ENCODE results near the gene SIAE.

GRCh38 chr11:124699547-124699946 is 26.0 kb upstream of the SIAE start:
- TF ChIP-seq, protein P1, sequence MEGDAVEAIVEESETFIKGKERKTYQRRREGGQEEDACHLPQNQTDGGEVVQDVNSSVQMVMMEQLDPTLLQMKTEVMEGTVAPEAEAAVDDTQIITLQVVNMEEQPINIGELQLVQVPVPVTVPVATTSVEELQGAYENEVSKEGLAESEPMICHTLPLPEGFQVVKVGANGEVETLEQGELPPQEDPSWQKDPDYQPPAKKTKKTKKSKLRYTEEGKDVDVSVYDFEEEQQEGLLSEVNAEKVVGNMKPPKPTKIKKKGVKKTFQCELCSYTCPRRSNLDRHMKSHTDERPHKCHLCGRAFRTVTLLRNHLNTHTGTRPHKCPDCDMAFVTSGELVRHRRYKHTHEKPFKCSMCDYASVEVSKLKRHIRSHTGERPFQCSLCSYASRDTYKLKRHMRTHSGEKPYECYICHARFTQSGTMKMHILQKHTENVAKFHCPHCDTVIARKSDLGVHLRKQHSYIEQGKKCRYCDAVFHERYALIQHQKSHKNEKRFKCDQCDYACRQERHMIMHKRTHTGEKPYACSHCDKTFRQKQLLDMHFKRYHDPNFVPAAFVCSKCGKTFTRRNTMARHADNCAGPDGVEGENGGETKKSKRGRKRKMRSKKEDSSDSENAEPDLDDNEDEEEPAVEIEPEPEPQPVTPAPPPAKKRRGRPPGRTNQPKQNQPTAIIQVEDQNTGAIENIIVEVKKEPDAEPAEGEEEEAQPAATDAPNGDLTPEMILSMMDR (conservative IDR thresholded peaks at IDR 0.05; ENCODE audit: low read depth, low read length), result no peak
- no peak for TF ChIP-seq EZH2 (IDR thresholded peaks at IDR 0.05; ENCODE audit: borderline replicate concordance, low read depth, low read length, poor library complexity, severe bottlenecking)

All from A673 (cell line).